H1 (cell line): ENCODE measurements around the gene ZNF28. TPM values are rescaled to one million over a fixed set of nuclear protein-coding genes. Genes with fewer than 3 reads are reported as not detected.
"Not testable (repeated sequence)": the region's sequence is repeated elsewhere in the genome, so short reads cannot be mapped to it uniquely, and the experiment has no call there.

ENCODE experiments used
- CTCF ChIA-PET: fragments of 300-600 bp; sonication (Branson Sonifier 250); formaldehyde crosslinking; loops from one replicate; lab custom pipeline; 2021; ENCODE audit not compliant: partially characterized antibody; lab: Charles Lee
- POLR2A ChIA-PET: fragments of 300-600 bp; sonication (Branson Sonifier 250); formaldehyde crosslinking; loops from one replicate; lab custom pipeline; 2021; ENCODE audit warnings: inconsistent platforms; ENCODE audit not compliant: partially characterized antibody; lab: Charles Lee
- DNase-seq, 2 experiments: peaks; one replicate each; pipeline versions ENCODE4 v3.0.0 to v3.0.0-alpha.2; 2010 to 2022; ENCODE audit warnings: low spot score in 2 of 2, low read depth in 1 of 2, mixed read lengths in 1 of 2
- FAIRE-seq: peaks from 2 replicates; lab custom pipeline; 2011; peaks lifted over from hg19 to GRCh38; lab: Jason Lieb, UNC
- H2AFZ ChIP-seq: 2 replicates; pipeline ENCODE4 v1.8.1; 2012; ENCODE audit warnings: low read length, inconsistent platforms
- H2AK5ac ChIP-seq: 2 replicates; pipeline ENCODE4 v1.6.1; 2013; ENCODE audit warnings: low read depth, low read length
- H2BK120ac ChIP-seq: replicated peaks from 2 replicates; pipeline ENCODE3; 2013; ENCODE audit warnings: low read depth, low read length, inconsistent platforms
- H2BK12ac ChIP-seq: 2 replicates; pipeline ENCODE4 v1.6.1; 2013; ENCODE audit warnings: low read depth, low read length
- H2BK15ac ChIP-seq: 2 replicates; pipeline ENCODE4 v1.6.1; 2013; ENCODE audit warnings: low read length
- H2BK20ac ChIP-seq: 2 replicates; pipeline ENCODE4 v1.6.1; 2013; ENCODE audit warnings: low read length
- H2BK5ac ChIP-seq: 2 replicates; pipeline ENCODE4 v1.6.1; 2013; ENCODE audit warnings: low read depth, low read length
- H3K14ac ChIP-seq: 2 replicates; pipeline ENCODE4 v1.6.1; 2013; ENCODE audit warnings: inconsistent platforms; ENCODE audit not compliant: insufficient read length
- H3K18ac ChIP-seq: 2 replicates; pipeline ENCODE4 v1.6.1; 2013; ENCODE audit warnings: low read length; ENCODE audit errors: extremely low read depth
- H3K23ac ChIP-seq: 2 replicates; pipeline ENCODE4 v1.6.1; 2013; ENCODE audit warnings: inconsistent platforms; ENCODE audit not compliant: insufficient read length
- H3K23me2 ChIP-seq: 2 replicates; pipeline ENCODE4 v1.6.1; 2013; ENCODE audit warnings: low read depth, low read length
- H3K27ac ChIP-seq: 2 replicates; pipeline ENCODE4 v1.6.1; 2011; ENCODE audit warnings: low read depth, low read length, inconsistent platforms
- H3K27me3 ChIP-seq, 4 experiments: replicated peaks in 1 of 4; 1 replicate in 1 of 4; 2 replicates in 3 of 4; pipeline versions ENCODE4 v1.6.1 to v1.8.1; 2011 to 2013; ENCODE audit warnings: low read length in 3 of 4, mild to moderate bottlenecking in 3 of 4, inconsistent platforms in 2 of 4, mixed read lengths in 2 of 4, moderate library complexity in 1 of 4; ENCODE audit not compliant: control insufficient read depth in 3 of 4, insufficient read depth in 3 of 4; ENCODE audit errors: extremely low read depth in 1 of 4
- H3K36me3 ChIP-seq, 4 experiments: 2 replicates each; pipeline versions ENCODE4 v1.6.1 to v1.8.1; 2011 to 2013; ENCODE audit warnings: mild to moderate bottlenecking in 4 of 4, low read length in 3 of 4, moderate library complexity in 2 of 4, control low read depth in 1 of 4, inconsistent platforms in 1 of 4; ENCODE audit not compliant: insufficient read depth in 4 of 4, control insufficient read depth in 2 of 4
- H3K4ac ChIP-seq: replicated peaks from 2 replicates; pipeline ENCODE3; 2013; ENCODE audit warnings: low read length, low read depth, mixed read lengths, inconsistent platforms; ENCODE audit not compliant: insufficient read length
- H3K4me1 ChIP-seq, 4 experiments: replicated peaks in 1 of 4; 1 replicate in 1 of 4; 2 replicates in 3 of 4; pipeline versions ENCODE4 v1.6.1 to v1.8.1; 2011 to 2013; ENCODE audit warnings: low read length in 3 of 4, inconsistent platforms in 2 of 4, mixed read lengths in 1 of 4; ENCODE audit not compliant: insufficient read depth in 4 of 4, control insufficient read depth in 3 of 4
- H3K4me2 ChIP-seq, 2 experiments: 2 replicates each; pipeline versions ENCODE4 v1.6.1 to v1.8.1; 2011 to 2013; ENCODE audit warnings: low read depth in 2 of 2, low read length in 2 of 2, control low read depth in 1 of 2, inconsistent platforms in 1 of 2, mild to moderate bottlenecking in 1 of 2; ENCODE audit not compliant: insufficient read depth in 1 of 2
- H3K4me3 ChIP-seq, 4 experiments: fragments of 200-600, 300-600 bp in 1 of 4; sonication (generic), shearing (Covaris generic), sonication (Bioruptor Twin) in 1 of 4; 2 replicates each; pipeline versions ENCODE4 v1.5.1 to v1.8.1; 2011 to 2016; ENCODE audit warnings: low read length in 4 of 4, low read depth in 3 of 4, control low read depth in 2 of 4, inconsistent platforms in 2 of 4, mild to moderate bottlenecking in 2 of 4, mixed read lengths in 1 of 4, moderate library complexity in 1 of 4; ENCODE audit not compliant: insufficient read depth in 2 of 4; ENCODE audit errors: extremely low read depth in 1 of 4
- H3K56ac ChIP-seq: replicated peaks from 2 replicates; pipeline ENCODE3; 2013; ENCODE audit warnings: low read depth, mild to moderate bottlenecking, mixed read lengths, low read length, inconsistent platforms; ENCODE audit not compliant: insufficient read length
- H3K79me1 ChIP-seq: 2 replicates; pipeline ENCODE4 v1.6.1; 2013; ENCODE audit warnings: low read depth, low read length, control low read depth
- H3K79me2 ChIP-seq, 2 experiments: 2 replicates each; pipeline versions ENCODE4 v1.6.1 to v1.8.1; 2012 to 2013; ENCODE audit warnings: low read length in 2 of 2, mild to moderate bottlenecking in 2 of 2, inconsistent platforms in 1 of 2; ENCODE audit not compliant: insufficient read depth in 2 of 2, control insufficient read depth in 1 of 2
- H3K9ac ChIP-seq, 4 experiments: replicated peaks in 1 of 4; 1 replicate in 1 of 4; 2 replicates in 3 of 4; pipeline versions ENCODE4 v1.6.1 to v1.8.1; 2011 to 2013; ENCODE audit warnings: low read depth in 3 of 4, low read length in 3 of 4, control low read depth in 2 of 4, mild to moderate bottlenecking in 2 of 4, moderate library complexity in 2 of 4, inconsistent platforms in 1 of 4; ENCODE audit errors: extremely low read depth in 1 of 4
- H3K9me3 ChIP-seq, 2 experiments: 2 replicates each; pipeline versions ENCODE4 v1.6.1 to v1.8.1; 2012 to 2013; ENCODE audit warnings: mild to moderate bottlenecking in 2 of 2, moderate library complexity in 2 of 2, control low read depth in 1 of 2, inconsistent platforms in 1 of 2, low read depth in 1 of 2, low read length in 1 of 2, mixed read lengths in 1 of 2; ENCODE audit not compliant: insufficient read depth in 2 of 2
- H4K20me1 ChIP-seq, 2 experiments: replicated peaks in 1 of 2; 2 replicates each; pipeline versions ENCODE3 to v1.8.1; 2011 to 2013; ENCODE audit warnings: inconsistent platforms in 2 of 2, low read length in 2 of 2, mild to moderate bottlenecking in 1 of 2; ENCODE audit not compliant: insufficient read depth in 2 of 2, control insufficient read depth in 1 of 2
- H4K5ac ChIP-seq: 2 replicates; pipeline ENCODE4 v1.6.1; 2013; ENCODE audit warnings: low read length, low read depth, mixed read lengths, inconsistent platforms; ENCODE audit not compliant: insufficient read length
- H4K8ac ChIP-seq: 2 replicates; pipeline ENCODE4 v1.8.0; 2013; ENCODE audit warnings: mild to moderate bottlenecking, moderate library complexity, low read length, inconsistent platforms; ENCODE audit not compliant: insufficient read depth; ENCODE audit errors: extremely low read depth
- H4K91ac ChIP-seq: replicated peaks from 2 replicates; pipeline ENCODE3; 2013; ENCODE audit warnings: low read length, mixed read lengths, inconsistent platforms; ENCODE audit not compliant: insufficient read length
- WGBS, 2 experiments: shearing (Covaris generic) in 1 of 2; methylation state at CpG; one replicate each; pipeline versions ENCODE4 v1.1.6 to v1.1.7; 2013 to 2015; ENCODE audit warnings: low lambda C conversion rate in 2 of 2, mixed read lengths in 2 of 2, inconsistent platforms in 1 of 2, low coverage in 1 of 2, missing lambda C conversion rate in 1 of 2; ENCODE audit not compliant: insufficient replicate concordance in 2 of 2, insufficient coverage in 1 of 2, insufficient read length in 1 of 2; ENCODE audit errors: extremely low coverage in 1 of 2, missing lambda C conversion rate in 1 of 2; 5-methylcytosine and 5-hydroxymethylcytosine counted together
- polyA plus RNA-seq, 7 experiments: library from polyadenylated mRNA; depleted of rRNA in 3 of 7; stranded (reverse) in 5 of 7; unstranded in 2 of 7; fragments of >200 nt in 5 of 7; fragments of 200-250 nt in 2 of 7; gene quantifications; 1 replicate in 5 of 7; 2 replicates in 1 of 7; 4 replicates in 1 of 7; pipeline versions ENCODE4 v1.2.1 to v1.2.3, GENCODE V29; 2011 to 2013; ENCODE audit warnings: missing spikeins in 2 of 7, mixed read lengths in 2 of 7
- total RNA-seq: library from RNA; stranded (reverse); fragmentation: NEBNext Ultra II Directional; extraction: Animal tissue kit (Norgen Biotek cat#: 25700); gene quantifications from 2 replicates; pipeline ENCODE4 v1.2.1, GENCODE V29; 2021

Gene ZNF28
- total and polyA plus RNA-seq, 2 of the 8 experiments (the other 6 are each of a cell fraction or from before 2014, with no cell fraction given): 7.3 to 23.0 TPM

DNA sequence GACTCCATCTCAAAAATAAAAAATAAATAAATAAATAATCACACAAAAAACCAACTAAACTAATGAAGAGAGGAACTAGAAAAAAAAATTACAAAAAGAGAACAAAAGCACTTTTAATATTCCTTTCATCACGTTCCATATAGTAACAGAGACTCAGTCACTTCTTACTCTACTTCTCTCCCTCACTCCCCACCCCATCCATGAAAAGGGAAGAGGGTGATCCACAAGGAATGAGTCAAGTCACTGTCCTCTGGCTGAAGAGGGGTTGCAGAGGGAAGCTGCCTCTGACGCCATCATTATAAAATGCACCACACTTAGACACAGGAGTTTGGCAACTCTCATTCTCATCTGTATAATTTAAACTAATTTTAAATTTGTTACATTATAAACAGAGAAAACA lies 38.6 kb downstream of the ZNF28 start:
- H3K9ac ChIP-seq, H2AK5ac ChIP-seq, DNase-seq, H3K4me1 ChIP-seq, H3K18ac ChIP-seq, H3K4me2 ChIP-seq, H2BK15ac ChIP-seq, H2BK5ac ChIP-seq, POLR2A ChIA-PET, FAIRE-seq, CTCF ChIA-PET, H4K8ac ChIP-seq, H3K36me3 ChIP-seq, H3K23me2 ChIP-seq, H3K79me2 ChIP-seq, H2BK120ac ChIP-seq, H3K23ac ChIP-seq, H3K4me3 ChIP-seq, H2AFZ ChIP-seq, H4K5ac ChIP-seq, H2BK20ac ChIP-seq, H3K9me3 ChIP-seq, H3K27ac ChIP-seq, H3K4ac ChIP-seq, H4K91ac ChIP-seq, H3K56ac ChIP-seq, H3K14ac ChIP-seq, H2BK12ac ChIP-seq, H3K79me1 ChIP-seq, H4K20me1 ChIP-seq: not testable (repeated sequence)
- peaks cover 0 to 11% (median 6%) of the 10 kb centered on the region in 4 experiments; a peak in 5 of 7 replicates for H3K27me3 ChIP-seq
- WGBS, 2 experiments: 85% methylated on average over 2 of the region's 2 CpGs; no CpG with 5 or more reads in 1 of the 2 experiments
